IPS-20b (cell line): Measurements from ENCODE around the gene CACNB2.
"Not testable (repeated sequence)": the region's sequence is repeated elsewhere in the genome, so short reads cannot be mapped to it uniquely, and the experiment has no call there.

Experiments
- H3K27ac ChIP-seq: one replicate; pipeline ENCODE4 v1.5.1; 2013; ENCODE audit warnings: low read length
- H3K27me3 ChIP-seq: 2 replicates; pipeline ENCODE4 v1.6.1; 2013; ENCODE audit warnings: mild to moderate bottlenecking, low read length, inconsistent platforms; ENCODE audit not compliant: insufficient read depth
- H3K36me3 ChIP-seq: 2 replicates; pipeline ENCODE4 v1.6.1; 2013; ENCODE audit warnings: low read depth, mild to moderate bottlenecking, inconsistent platforms, low read length, moderate library complexity; ENCODE audit not compliant: insufficient read depth
- H3K4me1 ChIP-seq: 2 replicates; pipeline ENCODE4 v1.6.1; 2013; ENCODE audit warnings: mild to moderate bottlenecking, control low read depth, inconsistent platforms, low read length, moderate library complexity; ENCODE audit not compliant: insufficient read depth
- H3K4me3 ChIP-seq: 2 replicates; pipeline ENCODE4 v1.5.1; 2013; ENCODE audit warnings: mild to moderate bottlenecking, low read length, inconsistent platforms
- H3K9ac ChIP-seq: 2 replicates; pipeline ENCODE4 v1.6.1; 2013; ENCODE audit warnings: low read depth, mild to moderate bottlenecking, inconsistent platforms, low read length, moderate library complexity
- H3K9me3 ChIP-seq: 2 replicates; pipeline ENCODE4 v1.6.1; 2013; ENCODE audit warnings: mild to moderate bottlenecking, low read depth, low read length, inconsistent platforms; ENCODE audit not compliant: insufficient read depth

The CACNB2 gene

GRCh38 chr10:18149196-18149800 is 9.1 kb downstream of the CACNB2 start:
- Histone ChIP-seq H3K27me3 (no peaks in the 10 kb centered on the region), H3K4me3 (no peak overlapping the region), H3K9ac (no peak overlapping the region), H3K9me3 (no peaks in the 10 kb centered on the region), H3K27ac (no peak overlapping the region), H3K36me3 (no peaks in the 10 kb centered on the region), H3K4me1 (peaks cover 5% of the 10 kb centered on the region; the same call in 1 of the 2 replicates)

- Histone ChIP-seq H3K4me1 (no peaks in the 10 kb centered on the region), H3K27ac (no peak overlapping the region), H3K4me3 (no peak overlapping the region), H3K9me3 (no peaks in the 10 kb centered on the region), H3K27me3 (no peaks in the 10 kb centered on the region), H3K9ac (no peak overlapping the region), H3K36me3 (no peaks in the 10 kb centered on the region)
These were observed 11.2 kb downstream of the CACNB2 start for GRCh38 chr10:18151356-18151890.

- not testable (repeated sequence) for H3K36me3 ChIP-seq, H3K27ac ChIP-seq, H3K9me3 ChIP-seq, H3K9ac ChIP-seq, H3K4me3 ChIP-seq, H3K27me3 ChIP-seq, H3K4me1 ChIP-seq
These were observed 13.2 kb downstream of the CACNB2 start for GRCh38 chr10:18153381-18153780.

- H3K4me1 ChIP-seq: no peaks in the 10 kb centered on the region
- H3K9me3 ChIP-seq: no peaks in the 10 kb centered on the region
- H3K27me3 ChIP-seq: no peaks in the 10 kb centered on the region
- no peak overlapping the region for H3K9ac ChIP-seq
- H3K4me3 ChIP-seq: no peak overlapping the region
- no peaks in the 10 kb centered on the region for H3K36me3 ChIP-seq
- H3K27ac ChIP-seq: no peak overlapping the region
These were observed 15.1 kb downstream of the CACNB2 start for GRCh38 chr10:18155321-18155720.

- not testable (repeated sequence) for H3K4me1 ChIP-seq, H3K9ac ChIP-seq, H3K4me3 ChIP-seq, H3K27ac ChIP-seq, H3K27me3 ChIP-seq, H3K36me3 ChIP-seq, H3K9me3 ChIP-seq
These were observed 16.6 kb downstream of the CACNB2 start for GRCh38 chr10:18156797-18157196.

- no peaks in the 10 kb centered on the region for H3K9me3 ChIP-seq
- no peak overlapping the region for H3K27ac ChIP-seq
These were observed 17.7 kb downstream of the CACNB2 start for GRCh38 chr10:18157881-18158280.

GRCh38 chr10:18158773-18159265 is 18.6 kb downstream of the CACNB2 start:
- no peak overlapping the region for H3K27ac ChIP-seq
- no peaks in the 10 kb centered on the region for H3K36me3 ChIP-seq
- no peaks in the 10 kb centered on the region for H3K9me3 ChIP-seq
- no peaks in the 10 kb centered on the region for H3K4me1 ChIP-seq
- no peak overlapping the region for H3K9ac ChIP-seq
- H3K27me3 ChIP-seq: no peaks in the 10 kb centered on the region
- no peak overlapping the region for H3K4me3 ChIP-seq

More at GRCh38 chr10:18157881-18158280, 17.7 kb downstream of the CACNB2 start:
- Histone ChIP-seq H3K36me3 (no peaks in the 10 kb centered on the region), H3K4me3 (no peak overlapping the region), H3K27me3 (no peaks in the 10 kb centered on the region), H3K9ac (no peak overlapping the region), H3K4me1 (no peaks in the 10 kb centered on the region)

GRCh38 chr10:18159557-18159956 is 19.3 kb downstream of the CACNB2 start:
- Histone ChIP-seq H3K4me1 (no peaks in the 10 kb centered on the region), H3K27ac (no peak overlapping the region), H3K9ac (no peak overlapping the region), H3K27me3 (no peaks in the 10 kb centered on the region), H3K36me3 (no peaks in the 10 kb centered on the region), H3K4me3 (no peak overlapping the region), H3K9me3 (no peaks in the 10 kb centered on the region)

GRCh38 chr10:18162021-18162627 is 21.9 kb downstream of the CACNB2 start:
- no peaks in the 10 kb centered on the region for H3K27me3 ChIP-seq
- no peaks in the 10 kb centered on the region for H3K4me1 ChIP-seq
- H3K27ac ChIP-seq: no peak overlapping the region
- no peak overlapping the region for H3K4me3 ChIP-seq
- no peak overlapping the region for H3K9ac ChIP-seq
- H3K9me3 ChIP-seq: no peaks in the 10 kb centered on the region
- H3K36me3 ChIP-seq: no peaks in the 10 kb centered on the region

- H3K27me3 ChIP-seq: no peaks in the 10 kb centered on the region
- H3K4me1 ChIP-seq: no peaks in the 10 kb centered on the region
- H3K9me3 ChIP-seq: no peaks in the 10 kb centered on the region
- H3K27ac ChIP-seq: no peak overlapping the region
- H3K36me3 ChIP-seq: no peaks in the 10 kb centered on the region
- H3K4me3 ChIP-seq: no peak overlapping the region
- no peak overlapping the region for H3K9ac ChIP-seq
These were observed 23.9 kb downstream of the CACNB2 start for GRCh38 chr10:18164093-18164492.

- no peaks in the 10 kb centered on the region for H3K36me3 ChIP-seq
- H3K9ac ChIP-seq: no peak overlapping the region
- no peak overlapping the region for H3K4me3 ChIP-seq
- H3K9me3 ChIP-seq: no peaks in the 10 kb centered on the region
- H3K4me1 ChIP-seq: no peaks in the 10 kb centered on the region
- H3K27me3 ChIP-seq: no peaks in the 10 kb centered on the region
- H3K27ac ChIP-seq: no peak overlapping the region
These were observed 24.6 kb downstream of the CACNB2 start for GRCh38 chr10:18164748-18165361.
